B cell (primary cell): ENCODE measurements around the gene RAPGEF5. TPM values are rescaled to one million over a fixed set of nuclear protein-coding genes. Genes with fewer than 3 reads are reported as not detected.

Experiments
- ATAC-seq: fragments of 200-7000 bp; cut with Tn5 transposase; one replicate; pipeline ENCODE4 v1.10.0; 2021; ENCODE audit warnings: low read depth, mild to moderate bottlenecking, moderate number of reproducible peaks, moderate library complexity
- CTCF ChIA-PET: fragments of 350-600 bp; sonication (Branson Sonifier 250); formaldehyde crosslinking; loops from one replicate; lab custom pipeline; 2021; ENCODE audit warnings: antibody characterized with exemption, inconsistent platforms; lab: Charles Lee
- POLR2A ChIA-PET: fragments of 350-600 bp; sonication (Branson Sonifier 250); formaldehyde crosslinking; loops from one replicate; lab custom pipeline; 2021; ENCODE audit warnings: antibody characterized with exemption; lab: Charles Lee
- DNase-seq: peaks from one replicate; pipeline ENCODE4 v3.0.0; 2013
- H2AFZ ChIP-seq: 2 replicates; pipeline ENCODE4 v1.6.1; 2012; ENCODE audit warnings: mild to moderate bottlenecking, low read depth, low read length; ENCODE audit not compliant: insufficient read depth, poor library complexity, severe bottlenecking
- H3K27ac ChIP-seq, 2 donors: 1 replicate in 1 of 2; 2 replicates in 1 of 2; pipeline ENCODE4 v1.5.1; 2012 to 2013; ENCODE audit warnings: low read length in 2 of 2, mild to moderate bottlenecking in 2 of 2, moderate library complexity in 1 of 2
- H3K27me3 ChIP-seq, 4 experiments: fragments of 200-600 bp in 1 of 4; sonication (generic) in 1 of 4; replicated peaks in 1 of 4; 1 replicate in 2 of 4; 2 replicates in 2 of 4; pipeline versions ENCODE4 v1.6.1 to v1.7.0; 2013 to 2016; ENCODE audit warnings: low read length in 3 of 4, mild to moderate bottlenecking in 2 of 4, mixed read lengths in 1 of 4, moderate library complexity in 1 of 4; ENCODE audit not compliant: insufficient read depth in 4 of 4, control insufficient read depth in 3 of 4; ENCODE audit errors: control extremely low read depth in 1 of 4
- H3K36me3 ChIP-seq, 2 experiments: replicated peaks in 1 of 2; 1 replicate in 1 of 2; 2 replicates in 1 of 2; pipeline versions ENCODE4 v1.6.1 to v1.7.1; 2013; ENCODE audit warnings: low read length in 1 of 2; ENCODE audit not compliant: insufficient read depth in 2 of 2, control insufficient read depth in 1 of 2; ENCODE audit errors: control extremely low read depth in 1 of 2, extremely low read depth in 1 of 2
- H3K4me1 ChIP-seq, 2 donors: fragments of 200-600 bp in 1 of 2; sonication (generic) in 1 of 2; 1 replicate in 1 of 2; 2 replicates in 1 of 2; pipeline versions ENCODE4 v1.5.1 to v1.6.1; 2013 to 2017; ENCODE audit warnings: low read length in 2 of 2; ENCODE audit not compliant: control insufficient read depth in 2 of 2, insufficient read depth in 2 of 2
- H3K4me2 ChIP-seq: replicated peaks from 2 replicates; pipeline ENCODE3; 2012; ENCODE audit warnings: mild to moderate bottlenecking, low read depth, low read length; ENCODE audit not compliant: poor library complexity, severe bottlenecking
- H3K4me3 ChIP-seq, 5 experiments: fragments of 200-600 bp in 1 of 5; sonication (generic) in 1 of 5; 1 replicate in 3 of 5; 2 replicates in 2 of 5; pipeline versions ENCODE4 v1.5.1 to v1.7.0; 2011 to 2016; ENCODE audit warnings: low read length in 4 of 5, mild to moderate bottlenecking in 4 of 5, low read depth in 2 of 5, control low read depth in 1 of 5, moderate library complexity in 1 of 5; ENCODE audit not compliant: insufficient read depth in 1 of 5; ENCODE audit errors: control extremely low read depth in 1 of 5, extremely low read depth in 1 of 5
- H3K79me2 ChIP-seq: fragments of 200-600 bp; sonication (generic); one replicate; pipeline ENCODE4 v1.6.0; 2016; ENCODE audit warnings: low read length; ENCODE audit not compliant: control insufficient read depth, insufficient read depth
- H3K9ac ChIP-seq: fragments of 200-600 bp; sonication (generic); 2 replicates; pipeline ENCODE4 v1.6.1; 2017; ENCODE audit warnings: mild to moderate bottlenecking, low read length, moderate library complexity
- H3K9me3 ChIP-seq, 3 donors: one replicate each; pipeline versions ENCODE4 v1.6.1 to v1.7.1; 2013; ENCODE audit warnings: low read length in 2 of 3; ENCODE audit not compliant: control insufficient read depth in 2 of 3, insufficient read depth in 1 of 3; ENCODE audit errors: control extremely low read depth in 1 of 3
- H4K20me1 ChIP-seq: 2 replicates; pipeline ENCODE4 v1.6.0; 2012; ENCODE audit warnings: mild to moderate bottlenecking, low read length; ENCODE audit not compliant: insufficient read depth, control insufficient read depth, poor library complexity, severe bottlenecking
- H3K27ac Mint-ChIP-seq: one replicate; pipeline ENCODE4 v1.8.0; 2021; ENCODE audit warnings: mixed read lengths
- H3K27me3 Mint-ChIP-seq: one replicate; pipeline ENCODE4 v1.8.0; 2021; ENCODE audit warnings: mixed read lengths
- H3K4me1 Mint-ChIP-seq: one replicate; pipeline ENCODE4 v1.8.0; 2021; ENCODE audit warnings: mixed read lengths
- H3K4me3 Mint-ChIP-seq: one replicate; pipeline ENCODE4 v1.8.0; 2021; ENCODE audit warnings: mixed read lengths
- H3K9me3 Mint-ChIP-seq: one replicate; pipeline ENCODE4 v1.8.0; 2022; ENCODE audit warnings: mixed read lengths; ENCODE audit not compliant: insufficient read depth
- EZH2 ChIP-seq: IDR thresholded peaks from 2 replicates; pipeline ENCODE4 v1.6.1; 2012; ENCODE audit warnings: borderline replicate concordance, low read depth, mild to moderate bottlenecking, moderate library complexity, low read length; ENCODE audit not compliant: insufficient read depth, poor library complexity, severe bottlenecking
- WGBS: methylation state at CpG from one replicate; pipeline ENCODE4 v1.1.5; 2013; ENCODE audit warnings: missing lambda C conversion rate; ENCODE audit not compliant: insufficient coverage; 5-methylcytosine and 5-hydroxymethylcytosine counted together
- intact Hi-C: fragments of 100-400 bp; cut with micrococcal nuclease; formaldehyde crosslinking; loops from one replicate; pipeline ENCODE4 v1.10.0; 2022
- polyA plus RNA-seq: library from polyadenylated mRNA; depleted of rRNA; stranded (reverse); fragments of >200 nt; gene quantifications from 2 replicates; pipeline ENCODE4 v1.2.3, GENCODE V29; 2012
- total RNA-seq, 2 donors: library from RNA; stranded (reverse); fragments of 120-200 nt in 1 of 2; gene quantifications; 1 replicate in 1 of 2; 2 replicates in 1 of 2; pipeline versions ENCODE4 v1.2.3 to v1.2.4, GENCODE V29; 2013 to 2022
- TF ChIP-seq, protein P1 (sequence below): fragments of 200-600 bp; IDR thresholded peaks from one replicate; pipeline ENCODE4 v1.8.0; 2022; ENCODE audit warnings: antibody characterized with exemption, mild to moderate bottlenecking

Gene RAPGEF5
- total and polyA plus RNA-seq, 2 donors (not counting 1 experiment from before 2014, with no cell fraction given) = 1.5 to 37.6 TPM

- Histone ChIP-seq H3K36me3 (peaks cover 0 to 2% of the 10 kb centered on the region in 2 experiments), H3K27me3 (no peaks in the 10 kb centered on the region), H3K9me3 (no peaks in the 10 kb centered on the region), H3K4me3 (no peak overlapping the region), H3K9ac (no peak overlapping the region), H3K4me1 (no peaks in the 10 kb centered on the region), H4K20me1 (no peaks in the 10 kb centered on the region), H3K27ac (no peak overlapping the region), H3K79me2 (no peaks in the 10 kb centered on the region), H2AFZ (no peak overlapping the region), H3K4me2 (no peak overlapping the region)
- ChIA-PET CTCF (interaction anchor here (1.5 kb wide), 1 partner anchor 44 kb away, joined by 4 read pairs; no protein-coding TSS in a partner anchor), POLR2A (no interaction called here)
- H3K4me1 Mint-ChIP-seq = no peaks in the 10 kb centered on the region
- ATAC-seq (no peak), DNase-seq (no peak)
- H3K4me3 Mint-ChIP-seq = no peak overlapping the region
- intact Hi-C loops = no loop called here
- H3K27me3 Mint-ChIP-seq = no peaks in the 10 kb centered on the region
- no peaks in the 10 kb centered on the region for H3K9me3 Mint-ChIP-seq
- WGBS = no CpG with 5 or more reads among the region's 2 CpGs
- H3K27ac Mint-ChIP-seq = no peak overlapping the region
- TF ChIP-seq, protein P1, sequence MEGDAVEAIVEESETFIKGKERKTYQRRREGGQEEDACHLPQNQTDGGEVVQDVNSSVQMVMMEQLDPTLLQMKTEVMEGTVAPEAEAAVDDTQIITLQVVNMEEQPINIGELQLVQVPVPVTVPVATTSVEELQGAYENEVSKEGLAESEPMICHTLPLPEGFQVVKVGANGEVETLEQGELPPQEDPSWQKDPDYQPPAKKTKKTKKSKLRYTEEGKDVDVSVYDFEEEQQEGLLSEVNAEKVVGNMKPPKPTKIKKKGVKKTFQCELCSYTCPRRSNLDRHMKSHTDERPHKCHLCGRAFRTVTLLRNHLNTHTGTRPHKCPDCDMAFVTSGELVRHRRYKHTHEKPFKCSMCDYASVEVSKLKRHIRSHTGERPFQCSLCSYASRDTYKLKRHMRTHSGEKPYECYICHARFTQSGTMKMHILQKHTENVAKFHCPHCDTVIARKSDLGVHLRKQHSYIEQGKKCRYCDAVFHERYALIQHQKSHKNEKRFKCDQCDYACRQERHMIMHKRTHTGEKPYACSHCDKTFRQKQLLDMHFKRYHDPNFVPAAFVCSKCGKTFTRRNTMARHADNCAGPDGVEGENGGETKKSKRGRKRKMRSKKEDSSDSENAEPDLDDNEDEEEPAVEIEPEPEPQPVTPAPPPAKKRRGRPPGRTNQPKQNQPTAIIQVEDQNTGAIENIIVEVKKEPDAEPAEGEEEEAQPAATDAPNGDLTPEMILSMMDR = no peak
- TF ChIP-seq EZH2 = no peak
These were observed 202.8 kb downstream of the RAPGEF5 start for GRCh38 chr7:22154143-22154529.

DNA sequence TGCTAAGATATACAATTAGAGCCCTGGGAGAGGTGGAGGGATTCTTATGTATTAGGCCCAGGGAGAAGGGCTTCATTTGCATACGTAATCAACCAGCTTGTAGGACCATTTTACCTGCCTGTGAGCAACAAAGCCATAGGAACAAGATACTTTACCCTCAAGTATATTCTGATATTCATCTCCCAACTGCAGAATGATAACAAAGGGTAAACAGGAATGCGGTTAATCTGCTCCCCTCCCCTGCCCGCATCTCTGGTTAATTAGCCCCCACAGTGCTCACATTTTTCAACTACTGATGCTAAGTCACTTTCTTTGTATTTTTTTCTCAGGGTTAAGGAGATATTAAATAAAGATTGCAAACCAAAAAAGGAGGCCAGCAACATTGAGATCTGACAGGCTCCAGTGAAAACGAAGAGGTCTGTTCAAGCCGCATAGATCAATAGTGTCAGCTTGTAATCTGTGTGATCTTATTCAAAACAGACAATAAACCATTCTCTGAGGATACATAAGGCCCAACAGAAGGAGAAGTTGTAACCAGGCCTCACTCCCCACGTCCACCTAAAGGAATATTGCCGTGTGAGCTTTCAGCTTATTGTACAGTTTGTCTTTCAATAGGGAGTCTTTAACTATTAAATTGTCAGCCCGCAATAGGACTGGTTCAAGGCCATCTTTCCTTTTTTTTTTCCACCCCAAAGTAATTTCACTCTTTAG, 203.4 kb downstream of the RAPGEF5 start:
- CTCF ChIA-PET = interaction anchor here (1.5 kb wide), 1 partner anchor 43 kb away, joined by 4 read pairs; no protein-coding TSS in a partner anchor
- Histone ChIP-seq H3K4me2 (no peak overlapping the region), H3K79me2 (no peaks in the 10 kb centered on the region), H3K9ac (no peak overlapping the region), H3K4me3 (no peak overlapping the region), H2AFZ (no peak overlapping the region), H4K20me1 (no peaks in the 10 kb centered on the region), H3K36me3 (peaks cover 0 to 2% of the 10 kb centered on the region in 2 experiments), H3K27ac (no peak overlapping the region), H3K9me3 (no peaks in the 10 kb centered on the region), H3K4me1 (no peaks in the 10 kb centered on the region), H3K27me3 (no peaks in the 10 kb centered on the region)
- Mint-ChIP-seq H3K9me3 (no peaks in the 10 kb centered on the region), H3K4me3 (no peak overlapping the region), H3K27ac (no peak overlapping the region), H3K4me1 (no peaks in the 10 kb centered on the region), H3K27me3 (no peaks in the 10 kb centered on the region)
- WGBS = 80% methylated on average over 2 of the region's 8 CpGs
- ATAC-seq (no peak), DNase-seq (no peak)
- intact Hi-C loops = no loop called here
- TF ChIP-seq EZH2 = no peak
- TF ChIP-seq, protein P1 = no peak
- POLR2A ChIA-PET = no interaction called here
